H1 (cell line): ENCODE measurements around the gene CCDC82.

Experiments used
- CREB1 ChIP-seq: IDR thresholded peaks from 2 replicates; pipeline ENCODE4 v1.6.1; 2012; ENCODE audit warnings: inconsistent platforms
- KDM4A ChIP-seq: IDR thresholded peaks from one replicate; pipeline ENCODE4 v1.7.1; 2012; ENCODE audit warnings: low read depth, mild to moderate bottlenecking, moderate library complexity, low read length, inconsistent platforms; ENCODE audit not compliant: severe bottlenecking
- POLR2A ChIP-seq, 2 experiments: IDR thresholded peaks; 1 replicate in 1 of 2; 2 replicates in 1 of 2; pipeline ENCODE4 v1.6.1; 2011; ENCODE audit warnings: low read depth in 2 of 2, low read length in 2 of 2, mild to moderate bottlenecking in 2 of 2; ENCODE audit errors: control extremely low read depth in 1 of 2
- RNF2 ChIP-seq: fragments of 200-900, 300-1000 bp; sonication (generic); IDR thresholded peaks from 2 replicates; pipeline ENCODE4 v1.7.1; 2016; ENCODE audit warnings: borderline replicate concordance, low read depth, mild to moderate bottlenecking, antibody characterized with exemption, low read length; ENCODE audit not compliant: poor library complexity, severe bottlenecking; ENCODE audit errors: missing control alignments
- SP2 ChIP-seq: IDR thresholded peaks from 2 replicates; pipeline ENCODE4 v1.6.1; 2012; ENCODE audit warnings: mild to moderate bottlenecking, low read length, inconsistent platforms
- TEAD4 ChIP-seq: IDR thresholded peaks from 2 replicates; pipeline ENCODE4 v1.6.1; 2012; ENCODE audit warnings: low read depth, low read length, inconsistent platforms, mixed read lengths
- TF ChIP-seq, protein P1 (sequence below), 3 experiments: IDR thresholded peaks; 1 replicate in 2 of 3; 2 replicates in 1 of 3; pipeline versions ENCODE4 v1.5.1 to v1.6.1; 2011; ENCODE audit warnings: low read length in 3 of 3, mild to moderate bottlenecking in 3 of 3, inconsistent platforms in 2 of 3, low read depth in 1 of 3, moderate library complexity in 1 of 3; ENCODE audit not compliant: insufficient read depth in 1 of 3; ENCODE audit errors: control extremely low read depth in 1 of 3
- TF ChIP-seq, protein P2 (sequence below): IDR thresholded peaks from 2 replicates; pipeline ENCODE4 v1.6.1; 2011; ENCODE audit warnings: low read length, improper control_type of control experiment
- TF ChIP-seq, protein P3 (sequence below): IDR thresholded peaks from 2 replicates; pipeline ENCODE4 v1.6.1; 2012; ENCODE audit warnings: low read length, inconsistent platforms
- TF ChIP-seq, protein P4 (sequence below): IDR thresholded peaks from 2 replicates; pipeline ENCODE4 v1.6.1; 2012; ENCODE audit warnings: inconsistent platforms
- TF ChIP-seq, protein P5 (sequence below): IDR thresholded peaks from 2 replicates; pipeline ENCODE4 v1.6.1; 2011; ENCODE audit warnings: low read depth, mild to moderate bottlenecking, low read length; ENCODE audit not compliant: insufficient read depth

DNA sequence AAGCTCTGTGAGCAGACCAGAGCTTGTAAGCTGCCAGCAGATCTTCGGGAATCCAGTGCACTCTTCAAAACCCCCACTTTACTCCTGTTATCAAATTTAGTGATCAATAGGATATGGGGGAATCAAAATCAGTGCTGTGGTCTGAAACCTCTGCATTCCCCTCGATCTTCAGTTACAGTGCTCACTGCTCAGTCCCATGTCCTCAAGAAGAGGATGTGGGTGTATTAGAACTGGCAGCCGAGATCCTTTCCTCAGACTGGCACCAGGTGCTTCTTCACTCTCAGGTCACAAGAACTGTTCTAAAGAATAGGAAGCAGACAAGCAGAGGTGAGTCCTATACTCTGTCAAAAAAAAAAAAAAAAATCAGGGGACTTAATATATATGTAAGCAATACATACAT is 31.4 kb downstream of the CCDC82 start:
- TF ChIP-seq, protein P1, sequence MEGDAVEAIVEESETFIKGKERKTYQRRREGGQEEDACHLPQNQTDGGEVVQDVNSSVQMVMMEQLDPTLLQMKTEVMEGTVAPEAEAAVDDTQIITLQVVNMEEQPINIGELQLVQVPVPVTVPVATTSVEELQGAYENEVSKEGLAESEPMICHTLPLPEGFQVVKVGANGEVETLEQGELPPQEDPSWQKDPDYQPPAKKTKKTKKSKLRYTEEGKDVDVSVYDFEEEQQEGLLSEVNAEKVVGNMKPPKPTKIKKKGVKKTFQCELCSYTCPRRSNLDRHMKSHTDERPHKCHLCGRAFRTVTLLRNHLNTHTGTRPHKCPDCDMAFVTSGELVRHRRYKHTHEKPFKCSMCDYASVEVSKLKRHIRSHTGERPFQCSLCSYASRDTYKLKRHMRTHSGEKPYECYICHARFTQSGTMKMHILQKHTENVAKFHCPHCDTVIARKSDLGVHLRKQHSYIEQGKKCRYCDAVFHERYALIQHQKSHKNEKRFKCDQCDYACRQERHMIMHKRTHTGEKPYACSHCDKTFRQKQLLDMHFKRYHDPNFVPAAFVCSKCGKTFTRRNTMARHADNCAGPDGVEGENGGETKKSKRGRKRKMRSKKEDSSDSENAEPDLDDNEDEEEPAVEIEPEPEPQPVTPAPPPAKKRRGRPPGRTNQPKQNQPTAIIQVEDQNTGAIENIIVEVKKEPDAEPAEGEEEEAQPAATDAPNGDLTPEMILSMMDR (IDR thresholded peaks at IDR 0.05; ENCODE audit: control extremely low read depth in 1 of 3, insufficient read depth in 1 of 3, low read depth in 1 of 3, low read length in 3 of 3) = no peak
- TF ChIP-seq, protein P2, sequence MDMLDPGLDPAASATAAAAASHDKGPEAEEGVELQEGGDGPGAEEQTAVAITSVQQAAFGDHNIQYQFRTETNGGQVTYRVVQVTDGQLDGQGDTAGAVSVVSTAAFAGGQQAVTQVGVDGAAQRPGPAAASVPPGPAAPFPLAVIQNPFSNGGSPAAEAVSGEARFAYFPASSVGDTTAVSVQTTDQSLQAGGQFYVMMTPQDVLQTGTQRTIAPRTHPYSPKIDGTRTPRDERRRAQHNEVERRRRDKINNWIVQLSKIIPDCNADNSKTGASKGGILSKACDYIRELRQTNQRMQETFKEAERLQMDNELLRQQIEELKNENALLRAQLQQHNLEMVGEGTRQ = no peak
- TF ChIP-seq KDM4A (no peak), SP2 (no peak), CREB1 (no peak), TEAD4 (no peak), POLR2A (IDR thresholded peaks at IDR 0.05; ENCODE audit: control extremely low read depth in 1 of 2, low read depth in 2 of 2, low read length in 2 of 2) (no peak), RNF2 (no peak)
- TF ChIP-seq, protein P3, sequence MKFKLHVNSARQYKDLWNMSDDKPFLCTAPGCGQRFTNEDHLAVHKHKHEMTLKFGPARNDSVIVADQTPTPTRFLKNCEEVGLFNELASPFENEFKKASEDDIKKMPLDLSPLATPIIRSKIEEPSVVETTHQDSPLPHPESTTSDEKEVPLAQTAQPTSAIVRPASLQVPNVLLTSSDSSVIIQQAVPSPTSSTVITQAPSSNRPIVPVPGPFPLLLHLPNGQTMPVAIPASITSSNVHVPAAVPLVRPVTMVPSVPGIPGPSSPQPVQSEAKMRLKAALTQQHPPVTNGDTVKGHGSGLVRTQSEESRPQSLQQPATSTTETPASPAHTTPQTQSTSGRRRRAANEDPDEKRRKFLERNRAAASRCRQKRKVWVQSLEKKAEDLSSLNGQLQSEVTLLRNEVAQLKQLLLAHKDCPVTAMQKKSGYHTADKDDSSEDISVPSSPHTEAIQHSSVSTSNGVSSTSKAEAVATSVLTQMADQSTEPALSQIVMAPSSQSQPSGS = no peak
- TF ChIP-seq, protein P4, sequence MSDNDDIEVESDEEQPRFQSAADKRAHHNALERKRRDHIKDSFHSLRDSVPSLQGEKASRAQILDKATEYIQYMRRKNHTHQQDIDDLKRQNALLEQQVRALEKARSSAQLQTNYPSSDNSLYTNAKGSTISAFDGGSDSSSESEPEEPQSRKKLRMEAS = no peak
- TF ChIP-seq, protein P5, sequence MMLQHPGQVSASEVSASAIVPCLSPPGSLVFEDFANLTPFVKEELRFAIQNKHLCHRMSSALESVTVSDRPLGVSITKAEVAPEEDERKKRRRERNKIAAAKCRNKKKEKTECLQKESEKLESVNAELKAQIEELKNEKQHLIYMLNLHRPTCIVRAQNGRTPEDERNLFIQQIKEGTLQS = no peak
